ENCODE results near the gene DSC2.
"Not testable (repeated sequence)": the region's sequence is repeated elsewhere in the genome, so short reads cannot be mapped to it uniquely, and the experiment has no call there.

The DSC2 gene

GRCh38 chr18:31102025-31102684 lies at the start of gene DSC2:
Gene DSC2, minus strand, starts transcription at chr18:31102421. Its CDS starts 450 bp downstream, at chr18:31101971.
- DNase-seq, result no peak

- DNase-seq, result no peak
Observed at GRCh38 chr18:31149351-31149750, 47.1 kb upstream of the DSC2 start.

- no peak for DNase-seq
Observed at GRCh38 chr18:31148600-31148999, 46.4 kb upstream of the DSC2 start.

DNA sequence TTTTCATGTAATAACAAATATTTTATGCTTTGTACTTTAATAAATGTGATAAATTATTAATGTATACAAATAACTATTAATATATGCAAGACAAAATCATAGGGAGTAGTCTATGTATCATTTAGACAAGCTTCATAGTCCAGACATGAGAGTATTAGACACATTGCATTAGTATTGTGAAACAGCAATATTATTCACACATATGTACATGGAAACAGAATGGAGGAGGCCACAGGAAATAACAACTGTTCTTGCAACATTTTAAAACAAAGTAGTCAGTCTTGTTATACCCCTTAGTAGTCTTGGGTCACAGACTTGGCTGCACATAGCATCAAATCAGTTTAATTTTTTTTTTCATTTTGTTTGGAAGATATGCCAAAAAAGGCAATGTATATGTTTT lies 44.6 kb upstream of the DSC2 start:
- DNase-seq, result no peak

DNA sequence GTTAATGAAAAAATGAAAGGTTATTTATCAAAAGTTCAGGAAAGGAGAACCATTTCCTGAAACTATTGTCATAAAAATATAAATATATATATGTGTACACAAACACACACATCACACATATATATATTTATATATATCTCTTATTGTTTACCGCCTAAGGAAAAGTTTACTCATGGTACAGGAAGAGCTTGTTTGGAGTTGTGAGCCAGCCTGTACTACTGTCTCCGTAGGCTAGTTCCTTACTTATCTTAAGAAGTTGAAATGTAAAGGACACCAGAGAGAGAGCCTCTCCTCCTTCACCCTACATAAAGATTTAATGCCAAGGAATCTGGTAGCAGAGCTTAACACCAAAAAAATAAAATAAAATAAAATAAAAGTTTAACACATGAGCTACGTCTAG lies 40.8 kb upstream of the DSC2 start:
- DNase-seq, result no peak

DNA sequence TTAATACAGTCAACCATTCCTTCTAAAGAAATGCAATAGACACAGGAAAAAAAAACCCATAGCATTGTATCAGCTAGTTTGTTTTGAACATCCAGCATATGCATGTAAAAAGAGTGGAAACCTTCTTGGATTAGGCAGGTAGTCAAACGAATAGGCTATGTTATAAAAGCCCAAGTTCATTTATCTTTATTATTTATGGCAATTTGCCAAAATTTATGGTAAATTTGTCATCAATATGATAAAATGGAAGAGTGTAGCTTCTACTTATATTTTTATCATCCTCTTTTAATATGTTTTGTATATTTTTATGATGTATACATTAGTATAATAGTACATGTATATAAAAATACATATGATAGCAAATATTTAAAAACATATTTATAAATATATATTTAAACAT lies 36.5 kb upstream of the DSC2 start:
- no peak for DNase-seq

GRCh38 chr18:31134988-31135529 lies 32.8 kb upstream of the DSC2 start:
- DNase-seq, result no peak

DNA sequence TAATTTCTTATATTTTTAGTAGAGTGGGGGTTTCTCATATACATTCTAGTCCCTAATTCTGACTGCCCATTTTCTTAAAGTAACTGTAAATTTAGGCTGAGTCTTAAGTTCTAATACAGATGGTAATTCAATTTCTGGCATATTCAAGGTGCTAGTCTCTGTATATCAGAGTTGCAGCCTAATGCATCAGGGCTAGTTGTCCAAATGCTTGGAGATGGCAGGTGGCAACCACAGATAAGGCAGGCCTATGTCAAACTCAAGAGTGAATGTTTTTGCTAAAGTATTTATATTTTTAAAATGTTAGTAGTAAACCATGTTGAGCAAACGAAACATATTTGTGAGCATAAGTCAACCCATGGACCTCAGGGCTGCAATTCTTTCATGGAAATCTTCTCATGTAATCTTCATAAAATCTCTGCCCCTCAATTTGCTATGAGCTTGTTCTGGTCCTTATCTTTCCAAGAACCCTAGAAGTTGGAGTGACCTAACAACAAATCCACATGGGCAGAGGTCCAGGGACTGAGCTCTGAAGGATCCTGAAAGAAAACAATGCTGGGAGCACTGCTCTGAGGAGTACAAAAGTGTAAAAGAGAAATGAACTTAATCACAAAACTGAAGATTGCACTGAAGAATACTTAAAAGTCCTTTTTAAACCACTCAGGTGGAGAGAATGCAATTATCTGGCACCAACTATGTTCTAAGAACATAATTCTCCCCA lies 27.3 kb upstream of the DSC2 start:
- DNase-seq, result no peak

DNA sequence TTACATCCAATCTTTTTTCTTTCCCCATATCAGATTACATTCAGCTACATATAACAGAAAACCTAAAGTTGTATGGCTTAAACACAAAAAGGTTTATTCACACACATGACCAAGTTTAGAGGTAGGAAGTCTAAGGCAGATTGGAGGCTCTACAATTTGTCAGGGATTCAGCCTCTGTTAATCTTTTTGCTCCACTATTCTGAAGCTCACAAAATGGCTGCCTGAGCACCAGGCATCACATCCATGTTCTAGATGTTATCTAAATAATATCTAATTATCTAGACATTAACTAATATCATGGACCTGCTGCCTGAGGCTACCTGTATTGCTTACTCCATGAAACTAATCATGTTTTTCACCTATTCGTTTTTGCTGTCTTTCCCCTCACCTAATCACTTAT lies 23.7 kb upstream of the DSC2 start:
- DNase-seq, result no peak

- not testable (repeated sequence) for DNase-seq
Observed at GRCh38 chr18:31123125-31123524, 20.9 kb upstream of the DSC2 start.

GRCh38 chr18:31120594-31120993 lies 18.4 kb upstream of the DSC2 start:
- no peak for DNase-seq

DNA sequence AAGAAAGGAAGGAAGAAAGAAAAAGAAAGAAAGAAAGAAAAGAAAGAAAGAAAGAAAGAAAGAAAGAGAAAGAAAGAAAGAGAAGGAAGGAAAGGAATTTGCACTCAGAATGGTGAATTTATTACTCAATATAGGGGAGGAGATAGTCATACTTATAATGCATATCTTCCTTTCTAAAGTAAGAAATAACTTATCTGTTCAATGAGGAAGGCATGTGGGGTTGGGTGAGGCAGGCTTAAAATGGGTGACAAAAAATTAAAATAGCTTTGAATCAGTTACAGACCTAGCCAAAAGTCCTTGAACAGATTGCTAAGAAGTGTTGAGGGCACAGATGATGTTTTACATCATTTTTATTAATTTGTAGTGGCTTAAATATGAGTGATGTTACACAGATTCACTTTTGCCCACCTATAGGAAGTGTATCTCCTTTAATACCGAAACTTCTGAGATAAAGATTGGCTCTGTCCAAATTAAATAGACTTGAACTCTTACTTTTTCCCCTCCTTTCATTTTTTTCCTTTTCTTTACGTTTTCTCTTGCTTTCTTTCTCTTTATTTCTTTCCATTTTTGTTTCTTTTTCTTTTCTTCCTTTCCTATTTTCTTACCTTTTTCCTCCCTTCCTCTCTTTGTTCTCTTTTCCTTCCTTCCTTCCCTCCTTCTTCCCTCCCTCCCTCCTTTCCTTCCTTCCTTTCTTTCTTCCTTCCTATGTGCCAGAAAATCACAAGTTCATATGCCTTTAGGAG lies 14.8 kb upstream of the DSC2 start:
- DNase-seq, result no peak

DNA sequence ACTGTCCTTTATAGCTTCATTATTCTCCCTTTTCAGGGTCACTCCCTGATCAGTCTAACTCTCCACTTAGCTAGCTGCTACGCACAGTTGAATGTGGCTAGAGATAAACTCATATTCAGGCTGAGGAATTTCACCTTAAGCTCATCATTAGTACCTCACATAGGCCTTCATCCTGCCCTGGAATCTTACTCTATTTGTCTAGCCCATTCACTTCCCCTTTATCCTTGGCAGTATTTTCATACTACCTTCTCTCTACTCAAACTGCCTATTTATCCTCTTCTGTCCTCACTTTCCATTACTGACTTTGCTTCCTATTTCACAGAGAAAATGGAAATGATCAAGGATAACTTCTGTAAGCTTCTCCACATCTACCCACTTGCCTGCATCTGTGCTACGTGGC lies 10.6 kb upstream of the DSC2 start:
- no peak for DNase-seq

DNA sequence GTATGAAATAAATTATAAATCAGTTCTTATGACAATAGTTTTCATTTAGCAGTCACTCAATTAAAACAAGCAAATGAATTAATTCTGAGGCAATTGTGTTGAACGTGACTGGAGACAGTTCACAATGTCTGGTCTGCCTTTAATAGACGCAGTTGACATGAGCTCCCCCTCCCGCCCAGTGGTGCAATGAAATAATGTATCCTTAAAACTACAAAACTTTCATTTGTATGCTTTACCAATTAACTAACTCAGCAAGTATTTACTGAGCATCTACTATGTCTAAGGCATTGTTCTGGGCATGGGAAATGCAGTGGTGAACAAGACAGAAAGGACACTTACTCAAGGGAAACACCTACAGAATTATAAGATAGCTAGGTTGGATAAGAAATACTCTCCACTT lies 3.5 kb upstream of the DSC2 start:
- DNase-seq, result no peak

- no peak for DNase-seq
Observed at GRCh38 chr18:31104444-31104843, 2.2 kb upstream of the DSC2 start.

- no peak for DNase-seq
Observed at GRCh38 chr18:31103423-31103822, 1.2 kb upstream of the DSC2 start.

DNA sequence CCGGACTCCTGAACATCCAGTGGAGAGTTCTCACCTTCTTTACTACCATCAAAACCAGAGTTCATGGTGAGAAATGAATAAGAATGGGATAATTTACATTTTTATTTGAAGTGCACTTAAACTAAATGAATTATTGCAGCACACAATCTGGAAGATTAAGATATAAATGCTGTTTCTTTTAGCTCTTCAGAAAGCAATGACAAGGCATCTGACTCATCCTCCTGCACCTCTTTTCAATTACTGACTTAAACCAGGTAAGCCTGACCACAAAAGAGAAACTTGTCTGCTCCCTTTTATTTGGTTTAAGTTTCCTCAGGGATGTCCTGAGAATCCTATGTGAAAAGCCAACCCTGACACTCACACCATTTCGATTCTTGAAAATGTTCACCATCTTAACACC lies 720 bp upstream of the DSC2 start:
- no peak for DNase-seq

GRCh38 chr18:31101183-31102024 lies 817 bp downstream of the DSC2 start:
- no peak for DNase-seq

DNA sequence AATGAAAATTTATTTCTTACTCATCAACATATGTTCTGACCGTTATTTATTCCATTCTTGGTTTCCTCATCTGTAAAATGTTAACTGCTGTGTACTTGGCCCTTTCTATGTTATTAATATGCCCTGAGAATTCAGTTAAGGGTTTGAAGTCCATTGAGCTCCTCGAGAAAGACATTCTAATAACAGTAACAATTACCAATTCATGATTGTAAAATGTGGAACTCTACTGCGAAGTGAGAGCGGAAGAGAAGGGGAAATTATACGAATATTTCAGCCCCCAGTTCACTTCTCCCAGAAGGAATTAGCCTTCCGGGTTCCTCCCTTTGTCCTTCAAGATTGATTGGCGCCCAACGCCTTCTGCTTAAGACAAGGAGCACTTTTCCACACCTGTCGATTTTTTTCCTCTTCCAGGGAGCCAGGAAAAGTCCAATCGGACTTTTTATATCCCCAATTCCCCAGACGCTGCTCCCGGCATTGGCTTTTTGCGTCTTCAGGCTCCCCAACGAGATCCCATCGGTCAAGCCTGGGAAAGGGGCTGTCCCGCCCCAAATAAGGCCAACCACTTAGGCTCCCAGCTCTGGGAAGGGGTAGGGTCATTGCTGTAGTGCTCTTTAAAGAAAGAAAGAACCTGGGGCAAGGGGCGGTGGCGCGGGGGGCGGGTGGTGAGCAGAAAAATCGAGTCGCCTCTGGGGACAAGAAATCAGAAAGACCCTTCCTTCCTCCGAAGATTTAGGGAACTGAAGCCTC lies 1.6 kb downstream of the DSC2 start:
- DNase-seq, result no peak

GRCh38 chr18:31099450-31100230 lies 2.6 kb downstream of the DSC2 start:
- no peak for DNase-seq

- no peak for DNase-seq
Observed at GRCh38 chr18:31098878-31099277, 3.3 kb downstream of the DSC2 start.

Measured in stimulated activated CD4-positive, alpha-beta T cell treated with anti-CD3 and anti-CD28 coated beads, Interleukin-4, amount 100 ng/mL, for 4 hours (primary cell).